Measurements from ENCODE around the gene NLRC5.

The NLRC5 gene

DNA sequence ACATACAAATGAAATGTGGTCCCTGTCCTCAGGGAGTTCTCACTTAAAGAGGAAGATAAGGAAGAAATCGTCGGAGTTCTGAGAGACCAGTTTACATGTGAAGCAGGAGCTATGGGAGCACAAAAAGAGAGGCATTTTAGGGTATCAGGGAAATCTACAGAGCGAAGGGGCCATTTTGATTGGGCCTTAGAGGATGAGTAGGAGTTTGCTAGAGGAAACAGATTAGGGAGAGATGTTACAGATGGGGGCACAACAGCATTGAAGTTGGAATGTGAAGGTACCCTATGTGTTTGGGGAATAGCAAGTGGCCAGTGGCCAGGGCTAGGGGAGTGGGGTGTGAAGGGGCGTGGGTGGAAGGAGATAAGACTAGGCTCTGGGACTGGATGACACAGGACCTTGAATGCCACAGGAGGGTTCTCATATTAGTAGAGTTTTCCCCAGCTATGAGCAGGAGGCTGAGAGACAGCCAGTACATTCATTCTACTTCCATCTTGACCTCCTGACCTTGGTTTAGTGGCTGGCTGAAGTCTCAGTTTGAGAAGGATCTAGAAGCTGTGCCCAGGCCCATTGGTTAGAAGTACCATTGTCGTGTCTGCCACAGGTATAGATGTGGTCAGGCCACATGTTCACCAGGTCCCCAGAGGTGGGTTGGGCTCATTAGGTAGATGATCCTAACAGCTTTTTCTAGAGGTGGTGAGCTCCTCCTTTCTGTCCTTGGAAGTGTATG is 137.8 kb downstream of the NLRC5 start:
- no peak overlapping the region for H3K4me3 ChIP-seq (ENCODE audit: low read depth, low read length)
- TF ChIP-seq, protein P1, sequence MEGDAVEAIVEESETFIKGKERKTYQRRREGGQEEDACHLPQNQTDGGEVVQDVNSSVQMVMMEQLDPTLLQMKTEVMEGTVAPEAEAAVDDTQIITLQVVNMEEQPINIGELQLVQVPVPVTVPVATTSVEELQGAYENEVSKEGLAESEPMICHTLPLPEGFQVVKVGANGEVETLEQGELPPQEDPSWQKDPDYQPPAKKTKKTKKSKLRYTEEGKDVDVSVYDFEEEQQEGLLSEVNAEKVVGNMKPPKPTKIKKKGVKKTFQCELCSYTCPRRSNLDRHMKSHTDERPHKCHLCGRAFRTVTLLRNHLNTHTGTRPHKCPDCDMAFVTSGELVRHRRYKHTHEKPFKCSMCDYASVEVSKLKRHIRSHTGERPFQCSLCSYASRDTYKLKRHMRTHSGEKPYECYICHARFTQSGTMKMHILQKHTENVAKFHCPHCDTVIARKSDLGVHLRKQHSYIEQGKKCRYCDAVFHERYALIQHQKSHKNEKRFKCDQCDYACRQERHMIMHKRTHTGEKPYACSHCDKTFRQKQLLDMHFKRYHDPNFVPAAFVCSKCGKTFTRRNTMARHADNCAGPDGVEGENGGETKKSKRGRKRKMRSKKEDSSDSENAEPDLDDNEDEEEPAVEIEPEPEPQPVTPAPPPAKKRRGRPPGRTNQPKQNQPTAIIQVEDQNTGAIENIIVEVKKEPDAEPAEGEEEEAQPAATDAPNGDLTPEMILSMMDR (IDR thresholded peaks at IDR 0.05; ENCODE audit: low read depth, low read length): no peak

DNA sequence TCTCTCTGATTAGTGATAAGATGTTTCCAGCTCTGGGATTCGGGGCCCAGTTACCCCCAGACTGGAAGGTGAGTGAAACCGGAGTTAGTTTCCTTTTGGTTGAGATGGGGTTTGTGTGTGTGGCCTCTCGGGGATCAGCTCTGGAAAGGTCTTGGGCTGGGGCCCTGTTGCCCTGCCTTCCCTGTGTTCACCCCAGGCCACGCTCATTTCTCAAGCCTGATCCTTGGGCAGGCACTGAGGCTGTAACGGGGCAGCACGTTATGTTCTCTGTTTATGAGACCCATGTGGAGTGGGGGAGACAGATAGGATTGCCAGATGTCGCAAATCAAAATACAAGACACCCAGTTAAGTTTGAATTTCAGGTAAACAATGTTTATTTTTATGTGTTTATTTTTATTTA is 138.5 kb downstream of the NLRC5 start:
- TF ChIP-seq, protein P1 (IDR thresholded peaks at IDR 0.05; ENCODE audit: low read depth, low read length): no peak
- no peak overlapping the region for H3K4me3 ChIP-seq (ENCODE audit: low read depth, low read length)

DNA sequence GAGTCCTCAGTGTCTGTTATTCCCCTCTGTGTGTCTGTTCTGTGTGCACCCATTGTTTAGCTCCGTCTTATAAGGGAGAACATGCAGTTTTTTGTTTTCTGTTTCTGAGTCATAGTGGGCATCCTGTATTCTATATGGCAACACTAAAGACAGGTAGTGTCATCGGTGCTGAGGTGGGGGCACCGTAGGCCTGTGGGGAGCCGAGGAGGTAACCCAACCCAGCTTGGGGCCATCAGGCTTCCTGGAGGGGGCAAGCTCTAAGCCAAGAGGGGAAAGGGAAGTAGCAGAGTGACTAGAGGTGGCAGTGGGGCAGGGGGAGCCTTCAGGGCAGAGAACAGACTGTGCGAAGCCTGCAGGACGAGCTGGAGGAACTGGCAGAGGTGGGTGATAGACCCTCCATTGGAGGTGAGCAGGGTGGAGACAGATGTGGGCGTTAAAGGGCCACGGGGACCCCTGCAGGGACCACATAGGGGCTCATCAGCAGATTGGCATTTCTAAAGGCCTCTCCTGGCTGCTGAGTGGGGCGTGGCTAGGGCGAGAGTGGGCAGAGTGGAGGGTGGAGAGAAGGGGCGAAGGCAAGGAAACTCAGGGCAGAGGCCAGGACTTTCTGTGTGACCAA is 139.5 kb downstream of the NLRC5 start:
- TF ChIP-seq, protein P1 (IDR thresholded peaks at IDR 0.05; ENCODE audit: low read depth, low read length): no peak
- H3K4me3 ChIP-seq (ENCODE audit: low read depth, low read length): no peak overlapping the region

DNA sequence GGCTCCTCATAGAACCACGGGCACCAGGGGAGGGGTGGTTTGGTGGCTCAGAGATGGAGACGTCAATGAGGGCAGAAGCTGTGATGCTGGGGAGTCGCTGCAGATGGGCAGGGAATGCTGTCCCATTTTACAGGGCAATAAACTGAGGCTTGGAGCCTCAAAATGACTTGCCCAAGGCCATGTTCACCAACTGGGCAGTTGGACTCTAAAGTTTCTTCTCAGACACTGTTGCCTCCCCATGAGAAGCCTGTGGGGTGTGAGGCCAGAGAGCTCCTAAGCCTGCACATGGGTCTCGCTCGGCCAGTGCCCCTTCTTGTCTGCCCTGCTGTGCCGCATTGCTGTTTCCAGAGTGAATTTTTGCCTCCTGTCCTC is 141.6 kb downstream of the NLRC5 start:
- TF ChIP-seq, protein P1 (IDR thresholded peaks at IDR 0.05; ENCODE audit: low read depth, low read length): no peak
- H3K4me3 ChIP-seq (ENCODE audit: low read depth, low read length): no peak overlapping the region

DNA sequence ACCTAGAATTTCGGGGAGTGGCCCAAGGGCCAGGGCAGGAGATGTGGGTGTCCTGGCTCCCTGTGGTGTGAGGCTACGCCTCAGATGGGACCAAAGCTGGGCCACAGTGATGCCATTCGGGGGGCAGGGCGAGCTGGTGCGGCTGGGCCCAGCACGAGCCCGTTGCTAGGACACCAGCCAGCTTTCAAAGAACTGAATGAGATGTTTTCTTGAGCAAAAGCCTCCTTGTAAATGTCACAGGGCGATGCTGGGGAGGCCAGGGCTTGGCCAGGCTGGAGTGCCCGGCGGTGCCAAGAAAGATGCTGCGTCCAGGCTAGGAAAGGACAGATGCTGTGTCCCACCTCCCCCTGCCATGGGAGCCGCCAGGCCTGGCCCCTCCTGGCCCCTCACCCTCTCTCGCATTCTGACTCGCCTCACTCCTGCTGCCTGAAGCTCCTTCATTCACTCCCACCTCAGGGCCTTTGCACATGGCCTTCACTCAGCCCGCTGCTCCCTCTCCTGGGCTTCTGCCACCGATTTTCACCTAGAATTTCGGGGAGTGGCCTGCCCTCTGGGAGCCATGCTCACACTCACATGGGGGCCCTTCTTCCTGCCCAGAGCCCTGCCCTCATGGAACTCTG is 142.1 kb downstream of the NLRC5 start:
- no peak overlapping the region for H3K4me3 ChIP-seq (ENCODE audit: low read depth, low read length)
- TF ChIP-seq, protein P1 (IDR thresholded peaks at IDR 0.05; ENCODE audit: low read depth, low read length): no peak

DNA sequence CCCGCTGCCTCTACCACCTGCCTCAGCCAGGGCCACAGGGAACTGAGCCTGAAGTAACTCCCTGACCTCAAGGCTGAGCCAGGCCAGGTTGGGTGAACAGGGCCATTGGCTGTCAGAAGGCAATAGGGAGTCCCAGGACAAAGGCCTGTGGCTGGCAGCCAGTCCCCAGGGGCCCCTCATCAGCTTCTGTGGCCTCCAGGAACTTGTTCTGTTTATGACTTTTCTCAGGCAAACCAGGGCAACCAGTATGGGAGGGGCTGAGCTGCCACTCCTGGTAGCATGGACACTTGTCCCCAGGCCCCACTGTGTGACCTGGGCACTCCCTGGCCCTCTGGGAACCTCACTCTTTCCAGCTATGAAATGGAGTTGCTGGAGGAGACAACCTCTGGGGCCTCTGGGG is 143.1 kb downstream of the NLRC5 start:
- TF ChIP-seq, protein P1 (IDR thresholded peaks at IDR 0.05; ENCODE audit: low read depth, low read length): no peak
- no peak overlapping the region for H3K4me3 ChIP-seq (ENCODE audit: low read depth, low read length)

DNA sequence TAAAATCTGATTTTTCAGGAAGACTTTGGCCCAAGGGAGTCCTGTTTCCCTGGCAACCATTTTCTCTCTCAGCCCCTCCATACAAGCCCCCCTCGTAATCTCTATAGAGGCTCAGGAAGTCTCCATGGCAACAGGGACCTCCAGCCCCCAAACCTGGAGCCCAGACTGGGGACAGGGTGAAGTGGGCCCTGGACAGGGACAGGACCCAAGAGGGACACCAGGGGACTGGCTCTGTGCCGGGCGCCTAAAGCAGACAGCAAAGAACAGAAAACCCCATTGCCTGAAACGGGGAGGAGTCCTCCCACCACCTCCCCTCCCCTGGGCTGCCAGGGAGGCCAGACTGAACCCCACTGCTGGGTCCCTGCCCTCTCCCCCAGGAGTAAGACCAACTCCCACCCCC is 143.7 kb downstream of the NLRC5 start:
- TF ChIP-seq, protein P1 (IDR thresholded peaks at IDR 0.05; ENCODE audit: low read depth, low read length): no peak
- H3K4me3 ChIP-seq (ENCODE audit: low read depth, low read length): no peak overlapping the region

Data from WI38 (cell line).